H1 (cell line): ENCODE results near the gene RGCC. TPM values are rescaled to one million over a fixed set of nuclear protein-coding genes. Genes with fewer than 3 reads are reported as not detected.

Source experiments
- CBX8 ChIP-seq: fragments of 300-800, 300-1000 bp; sonication (generic); IDR thresholded peaks from 2 replicates; pipeline ENCODE4 v1.7.1; 2016; ENCODE audit warnings: low read depth, low read length, borderline replicate concordance
- GTF2F1 ChIP-seq: IDR thresholded peaks from 2 replicates; pipeline ENCODE4 v1.6.1; 2012; ENCODE audit warnings: low read depth, low read length, improper control_type of control experiment, borderline replicate concordance
- JUND ChIP-seq: IDR thresholded peaks from 2 replicates; pipeline ENCODE4 v1.6.1; 2011; ENCODE audit warnings: mild to moderate bottlenecking, improper control_type of control experiment, low read length
- POLR2AphosphoS5 ChIP-seq: IDR thresholded peaks from 2 replicates; pipeline ENCODE4 v1.6.1; 2011; ENCODE audit warnings: low read depth, low read length
- RBBP5 ChIP-seq: IDR thresholded peaks from 2 replicates; pipeline ENCODE4 v1.7.1; 2012; ENCODE audit warnings: low read depth, mild to moderate bottlenecking, inconsistent platforms, low read length, moderate library complexity, borderline replicate concordance
- SAP30 ChIP-seq: fragments of 300-600 bp; sonication (generic); IDR thresholded peaks from 2 replicates; pipeline ENCODE4 v1.7.1; 2012; ENCODE audit warnings: low read length, moderate library complexity, mild to moderate bottlenecking, inconsistent platforms; ENCODE audit not compliant: insufficient read depth, insufficient replicate concordance
- polyA plus RNA-seq, 7 experiments: library from polyadenylated mRNA; depleted of rRNA in 3 of 7; stranded (reverse) in 5 of 7; unstranded in 2 of 7; fragments of >200 nt in 5 of 7; fragments of 200-250 nt in 2 of 7; gene quantifications; 1 replicate in 5 of 7; 2 replicates in 1 of 7; 4 replicates in 1 of 7; pipeline versions ENCODE4 v1.2.1 to v1.2.3, GENCODE V29; 2011 to 2013; ENCODE audit warnings: missing spikeins in 2 of 7, mixed read lengths in 2 of 7
- total RNA-seq: library from RNA; stranded (reverse); fragmentation: NEBNext Ultra II Directional; extraction: Animal tissue kit (Norgen Biotek cat#: 25700); gene quantifications from 2 replicates; pipeline ENCODE4 v1.2.1, GENCODE V29; 2021

Gene RGCC
- total and polyA plus RNA-seq, 2 of the 8 experiments (the other 6 are each of a cell fraction or from before 2014, with no cell fraction given), result 0.41 TPM; not detected in 1

DNA sequence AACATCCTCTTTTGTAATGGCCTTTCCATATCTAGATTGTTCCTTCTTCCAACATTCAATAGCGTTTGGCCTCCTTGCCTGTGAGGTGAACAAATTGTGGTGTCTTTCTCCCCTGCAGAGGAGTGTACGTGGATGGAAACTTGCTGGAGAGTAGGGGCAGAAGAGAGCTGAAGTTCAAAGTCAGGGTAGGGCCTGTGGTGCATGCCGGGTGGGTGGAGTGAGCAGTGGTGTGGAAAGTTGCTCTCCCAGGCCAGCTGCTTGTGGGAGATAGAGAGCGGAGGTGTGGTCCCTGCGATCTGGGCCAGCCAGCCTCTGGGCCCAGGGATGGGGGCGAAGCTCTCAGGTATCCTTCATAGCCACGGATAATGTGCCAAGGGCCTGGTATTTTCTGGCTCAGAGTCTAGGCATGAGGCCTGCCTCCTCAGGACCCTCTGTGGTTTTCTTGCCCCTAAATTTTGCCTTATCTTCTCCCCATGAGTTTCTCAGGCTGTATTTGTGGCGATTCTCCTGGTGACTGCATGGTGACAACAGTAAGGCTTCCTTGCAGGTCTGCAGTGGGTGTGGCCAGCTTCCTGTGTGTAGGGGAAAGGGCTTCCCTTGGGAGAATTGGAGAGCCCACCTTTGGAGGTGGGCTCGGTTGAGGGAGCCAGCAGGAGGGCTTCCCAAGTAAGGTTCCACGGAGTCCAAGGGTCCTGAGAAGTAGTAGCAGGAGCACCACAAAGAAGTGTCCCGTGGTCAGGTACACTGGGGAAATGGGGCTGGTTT is 6.7 kb downstream of the RGCC start (continued):
- TF ChIP-seq POLR2AphosphoS5, result no peak
- TF ChIP-seq SAP30, result no peak
- no peak for TF ChIP-seq CBX8
- TF ChIP-seq GTF2F1, result no peak
- no peak for TF ChIP-seq JUND
- TF ChIP-seq RBBP5, result no peak
- TF ChIP-seq, all 59 proteins: peak for 0
